ENCODE measurements around the gene ZNF718.
"Not testable (repeated sequence)": the region's sequence is repeated elsewhere in the genome, so short reads cannot be mapped to it uniquely, and the experiment has no call there.

ZNF718 gene

DNA sequence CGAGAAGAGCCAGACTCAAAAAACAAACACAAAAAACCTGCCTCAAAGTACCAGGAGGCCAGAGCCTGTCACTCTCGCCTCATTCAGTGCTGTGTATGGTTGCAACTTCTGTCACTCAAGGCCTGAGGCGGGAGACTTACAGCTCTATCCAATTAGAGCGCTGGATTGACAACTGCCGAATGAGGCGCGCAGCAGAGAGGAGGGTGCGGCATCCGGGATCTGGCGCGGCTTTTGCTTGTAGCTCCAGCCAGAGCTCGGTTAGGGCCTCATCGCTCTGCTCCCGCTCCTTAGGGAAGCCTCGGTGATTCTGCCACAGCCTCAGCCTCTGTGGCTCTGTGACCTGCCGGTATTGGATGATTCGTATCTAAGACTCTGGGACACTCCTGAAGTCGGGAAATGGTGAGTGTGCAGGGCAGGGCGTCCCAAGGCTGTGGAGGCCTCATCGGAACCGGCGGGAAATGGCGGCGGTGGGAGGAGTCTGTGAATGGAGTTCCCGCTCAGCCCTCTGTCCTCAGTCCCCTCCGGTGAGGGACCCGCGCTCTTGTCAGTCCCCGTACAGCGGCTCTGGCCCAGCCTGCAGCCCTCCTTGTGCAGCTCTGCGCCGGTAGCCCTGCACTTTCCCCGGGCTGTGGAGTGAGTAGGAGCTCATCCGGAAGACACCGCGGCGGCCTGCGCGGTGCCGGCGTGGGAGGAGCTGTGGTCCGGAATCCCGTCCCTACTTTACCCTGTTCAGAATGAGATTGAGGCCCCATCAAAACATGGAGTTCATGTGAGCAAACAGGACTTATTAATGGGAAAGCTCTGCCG is at the start of gene ZNF718:
Gene ZNF718 (plus strand): TSS at position 227 of the 807 bp plus-strand sequence. CDS start 170 bp downstream, at position 397.
- peak; percentile 93 for DNase-seq (ENCODE audit: extremely low read depth, insufficient read length)
- Histone ChIP-seq H3K36me3 (ENCODE audit: control insufficient read depth, insufficient read depth, low read length) (peaks cover 5% of the 10 kb centered on the region; the same call in 1 of the 2 replicates), H3K4me3 (replicated peaks; ENCODE audit: low read depth, low read length) (peak within 1 kb of the TSS; percentile 88), H3K27me3 (replicated peaks; ENCODE audit: control insufficient read depth, insufficient read depth, low read length) (no peaks in the 10 kb centered on the region)
- TF ChIP-seq, protein P1, sequence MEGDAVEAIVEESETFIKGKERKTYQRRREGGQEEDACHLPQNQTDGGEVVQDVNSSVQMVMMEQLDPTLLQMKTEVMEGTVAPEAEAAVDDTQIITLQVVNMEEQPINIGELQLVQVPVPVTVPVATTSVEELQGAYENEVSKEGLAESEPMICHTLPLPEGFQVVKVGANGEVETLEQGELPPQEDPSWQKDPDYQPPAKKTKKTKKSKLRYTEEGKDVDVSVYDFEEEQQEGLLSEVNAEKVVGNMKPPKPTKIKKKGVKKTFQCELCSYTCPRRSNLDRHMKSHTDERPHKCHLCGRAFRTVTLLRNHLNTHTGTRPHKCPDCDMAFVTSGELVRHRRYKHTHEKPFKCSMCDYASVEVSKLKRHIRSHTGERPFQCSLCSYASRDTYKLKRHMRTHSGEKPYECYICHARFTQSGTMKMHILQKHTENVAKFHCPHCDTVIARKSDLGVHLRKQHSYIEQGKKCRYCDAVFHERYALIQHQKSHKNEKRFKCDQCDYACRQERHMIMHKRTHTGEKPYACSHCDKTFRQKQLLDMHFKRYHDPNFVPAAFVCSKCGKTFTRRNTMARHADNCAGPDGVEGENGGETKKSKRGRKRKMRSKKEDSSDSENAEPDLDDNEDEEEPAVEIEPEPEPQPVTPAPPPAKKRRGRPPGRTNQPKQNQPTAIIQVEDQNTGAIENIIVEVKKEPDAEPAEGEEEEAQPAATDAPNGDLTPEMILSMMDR (IDR thresholded peaks at IDR 0.05; ENCODE audit: insufficient read depth, low read length, poor library complexity, severe bottlenecking), result no peak

DNA sequence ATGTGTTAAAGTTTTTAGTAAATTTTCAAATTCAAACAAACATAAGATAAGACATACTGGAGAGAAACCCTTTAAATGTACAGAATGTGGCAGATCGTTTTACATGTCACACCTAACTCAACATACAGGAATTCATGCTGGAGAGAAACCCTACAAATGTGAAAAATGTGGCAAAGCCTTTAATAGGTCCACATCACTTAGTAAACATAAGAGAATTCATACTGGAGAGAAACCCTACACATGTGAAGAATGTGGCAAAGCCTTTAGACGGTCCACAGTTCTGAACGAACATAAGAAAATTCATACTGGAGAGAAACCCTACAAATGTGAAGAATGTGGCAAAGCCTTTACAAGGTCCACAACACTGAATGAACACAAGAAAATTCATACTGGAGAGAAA is 38.4 kb upstream of the ZNF718 start:
- Histone ChIP-seq H3K27me3 (replicated peaks; ENCODE audit: control insufficient read depth, insufficient read depth, low read length) (no peaks in the 10 kb centered on the region), H3K36me3 (ENCODE audit: control insufficient read depth, insufficient read depth, low read length) (no peaks in the 10 kb centered on the region), H3K4me3 (replicated peaks; ENCODE audit: low read depth, low read length) (no peak overlapping the region)
- DNase-seq (ENCODE audit: extremely low read depth, insufficient read length), result no peak
- TF ChIP-seq, protein P1 (IDR thresholded peaks at IDR 0.05; ENCODE audit: insufficient read depth, low read length, poor library complexity, severe bottlenecking), result no peak

DNA sequence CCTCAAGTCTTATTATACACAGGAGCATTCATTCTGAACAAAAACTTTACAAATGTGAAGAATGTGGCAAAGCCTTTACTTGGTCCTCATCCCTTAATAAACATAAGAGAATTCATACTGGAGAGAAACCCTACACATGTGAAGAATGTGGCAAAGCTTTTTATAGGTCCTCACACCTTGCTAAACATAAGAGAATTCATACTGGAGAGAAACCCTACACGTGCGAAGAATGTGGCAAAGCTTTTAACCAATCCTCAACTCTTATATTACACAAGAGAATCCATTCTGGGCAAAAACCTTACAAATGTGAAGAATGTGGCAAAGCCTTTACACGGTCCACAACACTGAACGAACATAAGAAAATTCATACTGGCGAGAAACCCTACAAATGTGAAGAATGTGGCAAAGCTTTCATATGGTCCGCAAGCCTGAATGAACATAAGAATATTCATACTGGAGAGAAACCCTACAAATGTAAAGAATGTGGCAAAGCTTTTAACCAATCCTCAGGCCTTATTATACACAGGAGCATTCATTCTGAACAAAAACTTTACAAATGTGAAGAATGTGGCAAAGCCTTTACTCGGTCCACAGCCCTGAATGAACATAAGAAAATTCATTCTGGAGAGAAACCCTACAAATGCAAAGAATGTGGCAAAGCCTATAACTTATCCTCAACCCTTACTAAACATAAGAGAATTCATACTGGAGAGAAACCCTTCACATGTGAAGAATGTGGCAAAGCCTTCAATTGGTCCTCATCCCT is 37.6 kb upstream of the ZNF718 start:
- H3K4me3 ChIP-seq (replicated peaks; ENCODE audit: low read depth, low read length); H3K27me3 ChIP-seq (replicated peaks; ENCODE audit: control insufficient read depth, insufficient read depth, low read length); H3K36me3 ChIP-seq (ENCODE audit: control insufficient read depth, insufficient read depth, low read length); DNase-seq (ENCODE audit: extremely low read depth, insufficient read length): not testable (repeated sequence)

DNA sequence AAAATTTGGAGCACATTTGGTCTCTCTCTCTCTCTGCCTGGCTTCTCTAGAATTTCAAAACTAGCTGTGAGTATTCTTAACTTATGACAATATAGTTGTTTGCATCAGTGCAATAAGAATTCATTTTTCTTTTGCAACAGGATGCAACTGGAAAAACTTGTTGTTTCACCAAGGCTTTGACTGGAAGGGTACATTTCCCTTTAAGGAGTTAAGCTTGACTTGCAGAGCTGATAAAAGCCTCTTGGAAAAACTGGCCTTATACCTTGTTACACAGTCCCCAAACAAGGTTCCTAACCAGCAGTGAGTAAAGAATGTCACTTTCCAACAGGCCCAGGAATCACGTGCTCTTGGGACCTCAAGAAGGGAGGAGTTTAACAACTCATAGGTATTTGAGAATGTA is 25.9 kb upstream of the ZNF718 start:
- Histone ChIP-seq H3K27me3 (replicated peaks; ENCODE audit: control insufficient read depth, insufficient read depth, low read length) (no peaks in the 10 kb centered on the region), H3K4me3 (replicated peaks; ENCODE audit: low read depth, low read length) (no peak overlapping the region), H3K36me3 (ENCODE audit: control insufficient read depth, insufficient read depth, low read length) (no peaks in the 10 kb centered on the region)
- TF ChIP-seq, protein P1 (IDR thresholded peaks at IDR 0.05; ENCODE audit: insufficient read depth, low read length, poor library complexity, severe bottlenecking), result no peak
- DNase-seq (ENCODE audit: extremely low read depth, insufficient read length), result no peak

DNA sequence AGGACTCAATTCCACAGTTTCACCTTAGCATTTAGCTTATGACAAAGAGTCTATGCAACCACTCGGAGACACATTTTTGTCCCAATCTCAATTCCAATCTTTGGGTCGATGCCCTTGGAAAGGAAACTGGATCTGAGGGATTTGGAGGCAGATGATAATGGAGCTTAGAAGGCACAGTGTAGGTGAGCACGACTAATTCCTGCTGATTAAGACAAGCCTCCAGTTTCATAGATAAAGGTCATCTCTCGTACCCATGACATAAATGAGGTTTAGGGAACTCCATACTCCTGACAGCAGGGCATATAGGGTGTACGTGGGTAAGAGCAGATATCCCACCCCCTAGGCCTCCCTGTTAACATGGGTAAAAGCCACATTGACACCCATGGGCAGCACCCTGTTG is 24.4 kb upstream of the ZNF718 start:
- no peak overlapping the region for H3K4me3 ChIP-seq (replicated peaks; ENCODE audit: low read depth, low read length)
- TF ChIP-seq, protein P1 (IDR thresholded peaks at IDR 0.05; ENCODE audit: insufficient read depth, low read length, poor library complexity, severe bottlenecking), result no peak
- no peaks in the 10 kb centered on the region for H3K27me3 ChIP-seq (replicated peaks; ENCODE audit: control insufficient read depth, insufficient read depth, low read length)
- DNase-seq (ENCODE audit: extremely low read depth, insufficient read length), result no peak
- H3K36me3 ChIP-seq (ENCODE audit: control insufficient read depth, insufficient read depth, low read length), result no peaks in the 10 kb centered on the region

DNA sequence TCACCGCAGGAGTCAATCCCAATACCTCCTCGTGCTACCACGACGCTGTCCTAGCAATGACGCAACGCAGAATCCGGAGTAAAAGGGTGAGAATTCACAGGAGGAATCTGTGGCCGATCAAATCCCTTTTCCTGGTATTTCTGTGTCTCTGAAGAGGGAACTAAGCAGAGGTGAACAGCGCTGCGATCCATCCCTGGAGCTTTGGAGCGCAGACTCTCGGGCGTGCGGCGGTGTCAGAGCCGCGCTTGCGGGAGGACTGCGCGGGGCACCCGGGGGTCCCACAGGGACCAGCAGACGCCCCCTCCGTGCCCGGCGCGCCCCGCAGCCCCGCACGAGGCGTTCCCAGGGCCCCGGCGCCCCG is 17.2 kb upstream of the ZNF718 start:
- H3K27me3 ChIP-seq (replicated peaks; ENCODE audit: control insufficient read depth, insufficient read depth, low read length), result no peaks in the 10 kb centered on the region
- DNase-seq (ENCODE audit: extremely low read depth, insufficient read length), result no peak
- TF ChIP-seq, protein P1 (IDR thresholded peaks at IDR 0.05; ENCODE audit: insufficient read depth, low read length, poor library complexity, severe bottlenecking), result no peak
- H3K36me3 ChIP-seq (ENCODE audit: control insufficient read depth, insufficient read depth, low read length), result no peaks in the 10 kb centered on the region
- no peak overlapping the region for H3K4me3 ChIP-seq (replicated peaks; ENCODE audit: low read depth, low read length)

All from GM06990 (cell line).